Psoas muscle (tissue), 8 donors: Measurements from ENCODE around the gene FZD2. TPM values are rescaled to one million over a fixed set of nuclear protein-coding genes. Genes with fewer than 3 reads are reported as not detected.

Experiments used
- ATAC-seq, 4 donors: fragments of 200-7000 bp; cut with Tn5 transposase; one replicate each; pipeline ENCODE4 v1.9.1; 2020; ENCODE audit warnings: moderate library complexity in 3 of 4, mild to moderate bottlenecking in 2 of 4
- DNase-seq, 2 donors: peaks; one replicate each; pipeline ENCODE4 v3.0.0-alpha.2; 2020
- H3K27ac ChIP-seq: fragments of 200-600 bp; one replicate; pipeline ENCODE4 v1.8.0; 2022
- H3K27me3 ChIP-seq, 3 donors: fragments of 200-600 bp in 1 of 3; one replicate each; pipeline versions ENCODE4 v1.6.1 to v1.8.0; 2013 to 2022; ENCODE audit warnings: low read length in 2 of 3, mild to moderate bottlenecking in 2 of 3, moderate library complexity in 1 of 3; ENCODE audit not compliant: insufficient read depth in 3 of 3
- H3K36me3 ChIP-seq, 2 donors: fragments of 200-600 bp in 1 of 2; one replicate each; pipeline versions ENCODE4 v1.6.1 to v1.8.0; 2013 to 2022; ENCODE audit warnings: low read depth in 1 of 2, mild to moderate bottlenecking in 1 of 2, moderate library complexity in 1 of 2; ENCODE audit not compliant: insufficient read depth in 1 of 2
- H3K4me1 ChIP-seq: fragments of 200-600 bp; one replicate; pipeline ENCODE4 v1.8.0; 2022
- H3K4me3 ChIP-seq: fragments of 200-600 bp; one replicate; pipeline ENCODE4 v1.8.0; 2022; ENCODE audit warnings: mild to moderate bottlenecking
- H3K9me3 ChIP-seq: fragments of 200-600 bp; one replicate; pipeline ENCODE4 v1.8.0; 2022
- WGBS, 3 donors: extraction: QIAGEN DNeasy Blood & Tissue Kit; methylation state at CpG; one replicate each; pipeline versions ENCODE4 v1.1.6 to v1.1.7; 2013; 5-methylcytosine and 5-hydroxymethylcytosine counted together
- intact Hi-C, 2 donors: fragments of 100-400 bp; cut with DNase I; formaldehyde crosslinking; loops; one replicate each; pipeline versions ENCODE4 v1.11.0 to v1.14.2; 2022
- polyA plus RNA-seq, 3 donors: library from polyadenylated mRNA; stranded (reverse); fragments of 200-250 nt; gene quantifications; one replicate each; pipeline ENCODE4 v1.2.3, GENCODE V29; 2013
- total RNA-seq, 4 donors: library from RNA; stranded (reverse); fragmentation: NEBNext Ultra II Directional in 2 of 4; extraction: Animal tissue kit (Norgen Biotek cat#: 25700) in 2 of 4; gene quantifications; one replicate each; pipeline versions ENCODE4 v1.2.1 to v1.2.4, GENCODE V29; 2021 to 2023
- TF ChIP-seq, protein P1 (sequence below): fragments of 200-600 bp; IDR thresholded peaks from one replicate; pipeline ENCODE4 v1.8.0; 2022; ENCODE audit warnings: antibody characterized with exemption
- donor health status: healthy with polysubstance abuse.
- donor health status: DM: no; HTN: no; CAD: no; lungs with moderate emphysema.
- donor health status: Bipolar disorder and iron deficiency.
- donor health status: healthy.
- donor health status: DM: yes; HTN: yes; CAD: no.
- donor health status: DM: no; HTN: no; CAD: no.
- donor health status: DM: no; HTN: no; CAD: no.
- donor health status: DM: yes; HTN: yes; CAD: no.

The FZD2 gene
- total and polyA plus RNA-seq, 7 donors = 0.13 to 0.61 (median 0.32) TPM

DNA sequence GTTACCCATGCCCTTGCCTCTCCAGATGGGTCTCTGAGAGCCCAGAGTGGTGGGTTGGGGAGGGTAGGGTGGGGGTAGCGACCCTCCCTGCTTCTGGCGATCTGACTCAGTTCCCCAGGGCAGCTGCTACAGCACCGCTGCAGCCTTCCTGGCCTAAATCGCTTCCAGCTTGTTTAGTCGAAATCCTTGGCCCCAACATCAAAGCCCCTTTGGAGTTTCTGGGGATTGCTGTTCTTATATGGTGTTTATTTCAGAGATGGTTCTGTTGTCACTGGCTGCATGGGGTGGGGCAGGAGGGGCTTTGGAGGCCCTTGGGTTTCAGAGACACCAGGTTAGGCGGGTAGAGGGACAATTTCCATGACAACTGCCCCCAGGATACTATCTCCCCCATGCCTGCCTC, 35.9 kb downstream of the FZD2 start:
- Histone ChIP-seq H3K27ac (no peak overlapping the region), H3K4me3 (no peak overlapping the region), H3K36me3 (no peaks in the 10 kb centered on the region), H3K4me1 (no peaks in the 10 kb centered on the region), H3K27me3 (peaks cover 0 to 38% (median 0%) of the 10 kb centered on the region in 3 donors), H3K9me3 (no peaks in the 10 kb centered on the region)
- ATAC-seq (no peak), DNase-seq (no peak)
- intact Hi-C loops = no loop called here
- TF ChIP-seq, protein P1, sequence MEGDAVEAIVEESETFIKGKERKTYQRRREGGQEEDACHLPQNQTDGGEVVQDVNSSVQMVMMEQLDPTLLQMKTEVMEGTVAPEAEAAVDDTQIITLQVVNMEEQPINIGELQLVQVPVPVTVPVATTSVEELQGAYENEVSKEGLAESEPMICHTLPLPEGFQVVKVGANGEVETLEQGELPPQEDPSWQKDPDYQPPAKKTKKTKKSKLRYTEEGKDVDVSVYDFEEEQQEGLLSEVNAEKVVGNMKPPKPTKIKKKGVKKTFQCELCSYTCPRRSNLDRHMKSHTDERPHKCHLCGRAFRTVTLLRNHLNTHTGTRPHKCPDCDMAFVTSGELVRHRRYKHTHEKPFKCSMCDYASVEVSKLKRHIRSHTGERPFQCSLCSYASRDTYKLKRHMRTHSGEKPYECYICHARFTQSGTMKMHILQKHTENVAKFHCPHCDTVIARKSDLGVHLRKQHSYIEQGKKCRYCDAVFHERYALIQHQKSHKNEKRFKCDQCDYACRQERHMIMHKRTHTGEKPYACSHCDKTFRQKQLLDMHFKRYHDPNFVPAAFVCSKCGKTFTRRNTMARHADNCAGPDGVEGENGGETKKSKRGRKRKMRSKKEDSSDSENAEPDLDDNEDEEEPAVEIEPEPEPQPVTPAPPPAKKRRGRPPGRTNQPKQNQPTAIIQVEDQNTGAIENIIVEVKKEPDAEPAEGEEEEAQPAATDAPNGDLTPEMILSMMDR = no peak
- 34 to 42% (median 37%) methylated on average over 4 to 6 of the region's 6 CpGs for WGBS, 3 donors

DNA sequence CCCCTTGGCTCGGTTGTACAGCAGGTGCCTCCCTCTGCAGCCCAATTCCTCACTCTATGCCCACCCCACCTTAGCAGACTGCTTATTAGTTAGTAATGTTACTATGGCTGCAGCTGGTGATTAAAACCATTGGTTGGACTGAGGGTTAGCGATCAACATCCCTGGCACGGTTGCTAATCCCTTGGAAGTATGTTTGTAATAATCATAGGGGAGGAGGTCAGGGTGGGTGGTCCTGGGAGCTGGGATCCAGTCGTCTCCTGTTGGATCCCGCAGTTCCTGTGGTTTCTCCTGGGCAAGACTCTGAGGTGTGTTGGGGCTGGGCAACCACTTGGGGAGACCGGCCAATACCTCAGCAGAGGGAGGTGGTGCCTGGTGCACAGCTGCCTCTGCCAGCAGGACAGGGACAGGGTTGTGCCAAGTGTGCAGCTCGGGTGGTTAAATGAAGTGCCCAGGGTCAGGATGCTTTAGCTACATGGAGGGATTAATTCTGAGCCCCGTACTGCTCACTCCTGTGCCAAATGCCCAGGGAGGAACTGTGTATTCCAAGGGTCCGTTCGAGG, 38.0 kb downstream of the FZD2 start:
- ATAC-seq (no peak), DNase-seq (no peak)
- intact Hi-C loops = no loop called here
- Histone ChIP-seq H3K9me3 (no peaks in the 10 kb centered on the region), H3K4me1 (no peaks in the 10 kb centered on the region), H3K36me3 (no peaks in the 10 kb centered on the region), H3K27ac (no peak overlapping the region), H3K4me3 (no peak overlapping the region), H3K27me3 (peaks cover 0 to 38% (median 0%) of the 10 kb centered on the region in 3 donors)
- TF ChIP-seq, protein P1 = no peak
- 23 to 31% (median 24%) methylated on average over 10 of the region's 10 CpGs for WGBS, 3 donors

DNA sequence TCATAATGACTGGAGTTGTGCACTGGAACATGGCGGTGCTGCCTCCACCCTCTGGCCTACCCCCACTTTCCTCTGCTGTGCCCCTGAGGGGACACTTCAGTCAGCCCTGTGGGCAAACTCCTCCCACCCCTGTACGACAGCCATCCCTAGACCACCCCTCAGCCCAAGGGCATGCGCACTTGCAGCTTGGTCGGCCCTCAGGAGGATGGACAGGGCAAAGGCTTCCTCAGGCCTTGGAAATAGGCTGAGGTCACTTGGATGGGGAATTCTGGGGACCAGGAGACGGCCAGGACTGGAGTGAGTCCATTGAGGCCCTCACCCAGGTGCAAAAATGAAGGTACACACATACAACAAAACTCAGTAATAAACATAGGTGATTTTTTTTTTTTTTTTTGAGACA, 41.0 kb downstream of the FZD2 start:
- TF ChIP-seq, protein P1 = no peak
- Histone ChIP-seq H3K4me3 (no peak overlapping the region), H3K27me3 (peaks cover 0 to 34% (median 2%) of the 10 kb centered on the region in 3 donors), H3K36me3 (no peaks in the 10 kb centered on the region), H3K9me3 (no peaks in the 10 kb centered on the region), H3K4me1 (no peaks in the 10 kb centered on the region), H3K27ac (no peak overlapping the region)
- DNase-seq = no peak
- no peak for ATAC-seq
- WGBS, 3 donors = 92 to 97% (median 93%) methylated on average over 5 of the region's 5 CpGs
- intact Hi-C loops = no loop called here

DNA sequence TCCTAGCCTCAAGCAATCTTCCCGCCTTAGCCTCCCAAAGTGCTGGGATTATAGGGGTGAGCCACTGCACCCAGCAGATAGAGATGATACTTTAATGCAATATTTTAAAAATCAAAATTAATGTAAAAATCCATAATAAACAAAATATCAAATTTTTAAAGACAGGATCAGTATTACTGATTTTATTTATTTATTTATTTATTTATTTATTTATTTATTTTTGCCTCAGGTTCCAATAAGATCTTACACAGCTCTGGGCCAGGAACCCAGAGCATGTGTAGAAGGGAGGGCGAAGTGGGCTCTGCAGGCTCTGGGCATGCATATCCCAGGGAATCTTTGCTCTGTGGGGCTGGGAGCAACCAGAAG, 41.6 kb downstream of the FZD2 start:
- H3K27me3 ChIP-seq = peaks cover 0 to 33% (median 2%) of the 10 kb centered on the region in 3 donors
- 96 to 98% (median 97%) methylated on average over 2 of the region's 2 CpGs for WGBS, 3 donors
- ATAC-seq (no peak), DNase-seq (no peak)
- H3K4me1 ChIP-seq = no peaks in the 10 kb centered on the region
- no peak overlapping the region for H3K4me3 ChIP-seq
- no peaks in the 10 kb centered on the region for H3K36me3 ChIP-seq
- no peaks in the 10 kb centered on the region for H3K9me3 ChIP-seq
- TF ChIP-seq, protein P1 = no peak
- no peak overlapping the region for H3K27ac ChIP-seq
- intact Hi-C loops = no loop called here
